DMS53 treated with DMSO at 0.1 percent for 48 hours (cell line): Measurements from ENCODE around the gene CTSL.

Experiments
- DNase-seq: peaks from one replicate; lab custom pipeline; 2025; ENCODE audit not compliant: unreplicated experiment; lab: John Stamatoyannopoulos, UW

CTSL gene

GRCh38 chr9:87699835-87700234 lies 26.1 kb upstream of the CTSL start:
- no peak for DNase-seq

- no peak for DNase-seq
These were observed 24.4 kb upstream of the CTSL start for GRCh38 chr9:87701491-87701890.

- DNase-seq, result no peak
These were observed 23.9 kb upstream of the CTSL start for GRCh38 chr9:87701931-87702421.

- DNase-seq, result no peak
These were observed 23.0 kb upstream of the CTSL start for GRCh38 chr9:87702921-87703320.

- DNase-seq, result no peak
These were observed 22.2 kb upstream of the CTSL start for GRCh38 chr9:87703636-87704276.

GRCh38 chr9:87704342-87704741 lies 21.6 kb upstream of the CTSL start:
- DNase-seq, result no peak

- no peak for DNase-seq
These were observed 19.7 kb upstream of the CTSL start for GRCh38 chr9:87706066-87706739.

GRCh38 chr9:87707805-87708506 lies 18.0 kb upstream of the CTSL start:
- DNase-seq, result no peak

- no peak for DNase-seq
These were observed 17.4 kb upstream of the CTSL start for GRCh38 chr9:87708546-87708945.

GRCh38 chr9:87708986-87709728 lies 16.8 kb upstream of the CTSL start:
- DNase-seq, result no peak

GRCh38 chr9:87710443-87710842 lies 15.5 kb upstream of the CTSL start:
- DNase-seq, result no peak

GRCh38 chr9:87711857-87712800 lies 13.8 kb upstream of the CTSL start:
- no peak for DNase-seq

GRCh38 chr9:87712801-87713277 lies 13.1 kb upstream of the CTSL start:
- DNase-seq, result no peak

- no peak for DNase-seq
These were observed 12.5 kb upstream of the CTSL start for GRCh38 chr9:87713278-87713987.

GRCh38 chr9:87713988-87714330 lies 12.0 kb upstream of the CTSL start:
- no peak for DNase-seq

GRCh38 chr9:87714819-87715218 lies 11.1 kb upstream of the CTSL start:
- DNase-seq, result no peak

- no peak for DNase-seq
These were observed 9.8 kb upstream of the CTSL start for GRCh38 chr9:87716141-87716540.

- no peak for DNase-seq
These were observed 8.5 kb upstream of the CTSL start for GRCh38 chr9:87717456-87717855.

- DNase-seq, result no peak
These were observed 7.7 kb upstream of the CTSL start for GRCh38 chr9:87718231-87718630.
